ENCODE results near the gene SLC51A.
"Not testable (repeated sequence)": the region's sequence is repeated elsewhere in the genome, so short reads cannot be mapped to it uniquely, and the experiment has no call there.

SLC51A gene

GRCh38 chr3:196193133-196193735 is 23.1 kb upstream of the SLC51A start:
- no peak for DNase-seq (ENCODE audit: low read depth in 2 of 2)

GRCh38 chr3:196193736-196194541 is 22.4 kb upstream of the SLC51A start:
- no peak for DNase-seq (ENCODE audit: low read depth in 2 of 2)

- no peak for DNase-seq (ENCODE audit: low read depth in 2 of 2)
Measured at GRCh38 chr3:196194542-196194915, 21.8 kb upstream of the SLC51A start.

GRCh38 chr3:196195664-196196265 is 20.6 kb upstream of the SLC51A start:
- no peak for DNase-seq (ENCODE audit: low read depth in 2 of 2)

GRCh38 chr3:196197524-196197923 is 18.8 kb upstream of the SLC51A start:
- DNase-seq (ENCODE audit: low read depth in 2 of 2): no peak

- no peak for DNase-seq (ENCODE audit: low read depth in 2 of 2)
Measured at GRCh38 chr3:196198081-196198675, 18.2 kb upstream of the SLC51A start.

- no peak for DNase-seq (ENCODE audit: low read depth in 2 of 2)
Measured at GRCh38 chr3:196198771-196199753, 17.3 kb upstream of the SLC51A start.

GRCh38 chr3:196202516-196202970 is 13.8 kb upstream of the SLC51A start:
- no peak for DNase-seq (ENCODE audit: low read depth in 2 of 2)

- no peak for DNase-seq (ENCODE audit: low read depth in 2 of 2)
Measured at GRCh38 chr3:196203846-196204245, 12.5 kb upstream of the SLC51A start.

GRCh38 chr3:196205442-196206205 is 10.7 kb upstream of the SLC51A start:
- not testable (repeated sequence) for DNase-seq (ENCODE audit: low read depth in 2 of 2)

GRCh38 chr3:196207159-196207832 is 9.0 kb upstream of the SLC51A start:
- DNase-seq (ENCODE audit: low read depth in 2 of 2): no peak

GRCh38 chr3:196207833-196208607 is 8.3 kb upstream of the SLC51A start:
- DNase-seq (ENCODE audit: low read depth in 2 of 2): no peak

- DNase-seq (ENCODE audit: low read depth in 2 of 2): no peak
Measured at GRCh38 chr3:196208942-196209695, 7.2 kb upstream of the SLC51A start.

GRCh38 chr3:196209944-196210672 is 6.2 kb upstream of the SLC51A start:
- not testable (repeated sequence) for DNase-seq (ENCODE audit: low read depth in 2 of 2)

- no peak for DNase-seq (ENCODE audit: low read depth in 2 of 2)
Measured at GRCh38 chr3:196210673-196211556, 5.4 kb upstream of the SLC51A start, which contains the start of gene ZDHHC19. TSS of gene ZDHHC19 (minus strand) at chr3:196211400. CDS start at chr3:196211315, 85 bp downstream.

GRCh38 chr3:196214783-196215441 is 1.4 kb upstream of the SLC51A start:
- no peak for DNase-seq (ENCODE audit: low read depth in 2 of 2)

All from stimulated activated CD8-positive, alpha-beta memory T cell treated with anti-CD3 and anti-CD28 coated beads, Interleukin-15, amount 100 ng/mL, for 4 hours (primary cell).